Loucy (cell line): ENCODE measurements around the gene SLC9A9.

Experiments used
- H2AFZ ChIP-seq: fragments of 200-600 bp; sonication (generic); 2 replicates; pipeline ENCODE4 v1.6.0; 2016; ENCODE audit warnings: antibody characterized with exemption, mild to moderate bottlenecking, low read length, moderate library complexity
- H3F3A ChIP-seq: fragments of 200-600 bp; 2 replicates; pipeline ENCODE4 v1.6.0; 2016; ENCODE audit warnings: antibody characterized with exemption, low read depth, mild to moderate bottlenecking
- H3K27me3 ChIP-seq: fragments of 200-600 bp; sonication (generic); 2 replicates; pipeline ENCODE4 v1.6.1; 2014; ENCODE audit warnings: low read length, mild to moderate bottlenecking; ENCODE audit not compliant: insufficient read depth, poor library complexity, severe bottlenecking
- H3K36me3 ChIP-seq: fragments of 200-600 bp; sonication (generic); 2 replicates; pipeline ENCODE4 v1.6.1; 2016; ENCODE audit warnings: low read length; ENCODE audit not compliant: insufficient read depth
- H3K4me1 ChIP-seq: fragments of 200-600 bp; sonication (generic); 2 replicates; pipeline ENCODE4 v1.5.1; 2014; ENCODE audit warnings: low read length, mild to moderate bottlenecking; ENCODE audit not compliant: insufficient read depth, poor library complexity, severe bottlenecking
- H3K4me2 ChIP-seq: fragments of 200-600 bp; sonication (generic); 2 replicates; pipeline ENCODE4 v1.6.0; 2014; ENCODE audit warnings: antibody characterized with exemption, low read length, low read depth, mild to moderate bottlenecking; ENCODE audit not compliant: poor library complexity, severe bottlenecking
- H3K4me3 ChIP-seq: fragments of 200-600 bp; sonication (generic); 2 replicates; pipeline ENCODE4 v1.5.1; 2014; ENCODE audit warnings: low read length, mild to moderate bottlenecking, mixed read lengths; ENCODE audit not compliant: poor library complexity, severe bottlenecking
- H3K79me2 ChIP-seq: fragments of 200-600 bp; sonication (generic); 2 replicates; pipeline ENCODE4 v1.6.1; 2014; ENCODE audit warnings: low read length; ENCODE audit not compliant: insufficient read depth
- H3K9ac ChIP-seq: fragments of 200-600 bp; sonication (generic); 2 replicates; pipeline ENCODE4 v1.6.0; 2014; ENCODE audit warnings: mild to moderate bottlenecking, low read depth, low read length, moderate library complexity; ENCODE audit not compliant: poor library complexity, severe bottlenecking
- H3K9me2 ChIP-seq: fragments of 200-600 bp; sonication (generic); replicated peaks from 2 replicates; pipeline ENCODE4 v1.6.1; 2016; ENCODE audit warnings: low read depth, low read length, mixed read lengths
- H3K9me3 ChIP-seq: fragments of 200-600 bp; sonication (generic); 2 replicates; pipeline ENCODE4 v1.6.1; 2014; ENCODE audit warnings: mild to moderate bottlenecking, antibody characterized with exemption, low read length, low read depth; ENCODE audit not compliant: insufficient read depth
- H4K20me1 ChIP-seq: fragments of 200-600 bp; sonication (generic); 2 replicates; pipeline ENCODE4 v1.6.0; 2014; ENCODE audit warnings: antibody characterized with exemption, low read length, mild to moderate bottlenecking; ENCODE audit not compliant: insufficient read depth, poor library complexity, severe bottlenecking
- CTCF ChIP-seq: fragments of 200-600 bp; sonication (generic); conservative IDR thresholded peaks from 2 replicates; pipeline ENCODE4 v1.5.1; 2014; ENCODE audit warnings: mild to moderate bottlenecking, antibody characterized with exemption, low read length
- EZH2phosphoT487 ChIP-seq: fragments of 200-600 bp; IDR thresholded peaks from 2 replicates; pipeline ENCODE4 v1.6.1; 2018; ENCODE audit warnings: antibody characterized with exemption, mild to moderate bottlenecking, moderate library complexity, borderline replicate concordance

Gene SLC9A9

GRCh38 chr3:143232981-143233380 lies 615.3 kb downstream of the SLC9A9 start:
- no peak overlapping the region for H3K4me2 ChIP-seq
- no peak for TF ChIP-seq EZH2phosphoT487
- TF ChIP-seq CTCF = no peak
- no peak overlapping the region for H2AFZ ChIP-seq
- H3K36me3 ChIP-seq = no peaks in the 10 kb centered on the region
- no peaks in the 10 kb centered on the region for H3K4me1 ChIP-seq
- H3K79me2 ChIP-seq = no peaks in the 10 kb centered on the region
- no peaks in the 10 kb centered on the region for H4K20me1 ChIP-seq
- no peaks in the 10 kb centered on the region for H3K9me2 ChIP-seq
- H3K9me3 ChIP-seq = no peaks in the 10 kb centered on the region
- H3K27me3 ChIP-seq = no peaks in the 10 kb centered on the region
- H3F3A ChIP-seq = no peaks in the 10 kb centered on the region
- H3K4me3 ChIP-seq = no peak overlapping the region
- H3K9ac ChIP-seq = no peak overlapping the region

DNA sequence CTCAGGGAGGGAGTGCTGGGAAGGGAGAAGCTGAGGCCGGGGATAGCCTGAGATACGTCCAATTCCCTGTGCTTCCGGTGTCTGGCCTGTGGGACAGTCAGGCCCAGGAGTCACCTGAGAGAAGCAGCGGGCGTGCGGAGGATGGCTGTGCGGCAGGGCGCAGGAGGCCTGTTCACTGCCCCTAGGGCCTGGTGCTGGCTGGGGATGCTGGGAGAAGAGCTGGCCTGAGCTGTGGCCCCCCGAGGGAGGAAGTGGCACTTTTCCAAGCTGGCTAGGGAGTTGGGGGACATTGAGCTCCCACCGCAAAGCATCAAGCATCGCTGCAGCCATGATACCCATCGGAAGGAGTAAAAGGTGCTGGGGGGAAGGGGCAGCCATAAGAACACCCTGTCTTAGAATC lies 619.9 kb downstream of the SLC9A9 start:
- H3K4me3 ChIP-seq = no peak overlapping the region
- no peak overlapping the region for H3K4me2 ChIP-seq
- H3K9me2 ChIP-seq = no peaks in the 10 kb centered on the region
- no peaks in the 10 kb centered on the region for H3K9me3 ChIP-seq
- no peak overlapping the region for H3K9ac ChIP-seq
- H3K36me3 ChIP-seq = no peaks in the 10 kb centered on the region
- no peak overlapping the region for H2AFZ ChIP-seq
- H3K79me2 ChIP-seq = no peaks in the 10 kb centered on the region
- no peaks in the 10 kb centered on the region for H3F3A ChIP-seq
- H3K4me1 ChIP-seq = no peaks in the 10 kb centered on the region
- H4K20me1 ChIP-seq = no peaks in the 10 kb centered on the region
- H3K27me3 ChIP-seq = no peaks in the 10 kb centered on the region
- TF ChIP-seq CTCF (no peak), EZH2phosphoT487 (no peak)

DNA sequence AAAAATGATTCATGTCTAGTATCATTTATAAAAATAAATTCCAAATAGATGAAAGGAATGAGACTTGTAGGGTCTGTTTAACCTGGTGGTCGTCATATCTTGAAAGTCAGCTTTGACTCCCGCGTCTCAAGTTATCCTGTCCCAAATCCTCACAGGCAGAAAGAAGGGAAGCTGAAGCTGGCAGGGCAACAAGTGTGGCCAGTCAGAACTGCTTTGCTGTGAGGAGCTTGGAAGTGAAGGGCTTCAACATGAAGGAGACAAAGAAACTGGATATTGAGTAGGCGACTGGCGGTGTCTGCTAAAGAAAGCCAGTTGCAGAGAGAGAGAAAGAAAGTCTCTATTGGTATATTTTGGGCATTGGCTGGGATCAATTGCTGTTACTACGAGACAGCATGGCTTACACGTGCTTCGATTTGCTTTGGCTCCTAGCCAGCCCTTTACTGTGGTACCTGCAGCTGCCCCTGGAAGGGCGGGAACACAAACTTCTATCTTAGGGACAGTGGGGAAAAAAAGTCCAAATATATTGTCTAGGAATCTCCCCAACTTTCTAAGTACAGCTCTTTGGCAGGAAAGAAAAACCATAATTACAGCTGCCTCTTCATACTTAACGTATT lies 621.5 kb downstream of the SLC9A9 start:
- Histone ChIP-seq H3K27me3 (no peaks in the 10 kb centered on the region), H3K4me1 (no peaks in the 10 kb centered on the region), H3K9me3 (no peaks in the 10 kb centered on the region), H3K9ac (no peak overlapping the region), H4K20me1 (no peaks in the 10 kb centered on the region), H3K79me2 (no peaks in the 10 kb centered on the region), H3K9me2 (no peaks in the 10 kb centered on the region), H3K4me3 (no peak overlapping the region), H3F3A (no peaks in the 10 kb centered on the region), H2AFZ (no peak overlapping the region), H3K36me3 (no peaks in the 10 kb centered on the region), H3K4me2 (no peak overlapping the region)
- TF ChIP-seq EZH2phosphoT487 (no peak), CTCF (no peak)
